WTC11 (cell line): ENCODE measurements around the gene ZDHHC11B. TPM values are rescaled to one million over a fixed set of nuclear protein-coding genes. Genes with fewer than 3 reads are reported as not detected.
"Not testable (repeated sequence)": the region's sequence is repeated elsewhere in the genome, so short reads cannot be mapped to it uniquely, and the experiment has no call there.

Experiments used
- ATAC-seq: fragments of 200-7000 bp; cut with Tn5 transposase; 2 replicates; pipeline ENCODE4 v1.10.0; 2021; ENCODE audit warnings: mild to moderate bottlenecking, moderate library complexity
- Bru-seq: library from RNA; stranded (reverse); fragments of 400-500 nt; gene quantifications from one replicate; lab custom pipeline; 2021; lab: Mats Ljungman, UMichigan
- CTCF ChIA-PET: fragments of 300-600 bp; sonication (Branson Sonifier 250); formaldehyde crosslinking; loops from one replicate; lab custom pipeline; 2021; ENCODE audit warnings: antibody characterized with exemption; lab: Charles Lee
- POLR2A ChIA-PET: fragments of 350-600 bp; sonication (Branson Sonifier 250); formaldehyde crosslinking; loops from one replicate; lab custom pipeline; 2021; ENCODE audit warnings: antibody characterized with exemption; lab: Charles Lee
- DNase-seq: peaks from one replicate; pipeline ENCODE4 v3.0.0; 2021; ENCODE audit warnings: low spot score
- H3K27ac Mint-ChIP-seq: 2 replicates; pipeline ENCODE4 v1.8.0; 2021; ENCODE audit warnings: mixed read lengths
- H3K27me3 Mint-ChIP-seq: 2 replicates; pipeline ENCODE4 v1.8.0; 2021; ENCODE audit warnings: low read depth, mild to moderate bottlenecking, moderate library complexity, mixed read lengths
- H3K36me3 Mint-ChIP-seq: 2 replicates; pipeline ENCODE4 v1.8.0; 2021; ENCODE audit warnings: mixed read lengths
- H3K4me1 Mint-ChIP-seq: 2 replicates; pipeline ENCODE4 v1.8.0; 2022; ENCODE audit warnings: mixed read lengths
- H3K4me3 Mint-ChIP-seq: 2 replicates; pipeline ENCODE4 v1.8.0; 2021; ENCODE audit warnings: mild to moderate bottlenecking, moderate library complexity, mixed read lengths
- H3K9me3 Mint-ChIP-seq: 2 replicates; pipeline ENCODE4 v1.8.0; 2021; ENCODE audit warnings: mixed read lengths
- AR ChIP-seq: fragments of 250-450 bp; sonication (Bioruptor Pico); IDR thresholded peaks from 2 replicates; pipeline ENCODE4 v1.9.0; 2021; ENCODE audit warnings: mild to moderate bottlenecking
- E2F4 ChIP-seq: sonication (generic); formaldehyde crosslinking; IDR thresholded peaks from 2 replicates; pipeline ENCODE4 v1.8.1; 2022; ENCODE audit warnings: low read depth, mild to moderate bottlenecking, moderate library complexity, missing genetic modification reagents, borderline replicate concordance
- FOXP1 ChIP-seq: sonication (generic); formaldehyde crosslinking; IDR thresholded peaks from 2 replicates; pipeline ENCODE4 v1.8.0; 2022; ENCODE audit warnings: missing genetic modification reagents, mild to moderate bottlenecking, moderate library complexity, borderline replicate concordance
- FOXP4 ChIP-seq: sonication (generic); formaldehyde crosslinking; IDR thresholded peaks from 2 replicates; pipeline ENCODE4 v1.8.0; 2022; ENCODE audit warnings: mild to moderate bottlenecking, missing genetic modification reagents
- IRF1 ChIP-seq: sonication (generic); formaldehyde crosslinking; IDR thresholded peaks from 2 replicates; pipeline ENCODE4 v1.8.0; 2023; ENCODE audit warnings: missing genetic modification reagents
- JUN ChIP-seq: sonication (generic); formaldehyde crosslinking; IDR thresholded peaks from 2 replicates; pipeline ENCODE4 v1.8.0; 2023; ENCODE audit warnings: mild to moderate bottlenecking, missing genetic modification reagents
- MAX ChIP-seq: sonication (generic); formaldehyde crosslinking; IDR thresholded peaks from 2 replicates; pipeline ENCODE4 v1.8.0; 2022; ENCODE audit warnings: mild to moderate bottlenecking, missing genetic modification reagents
- MYBL2 ChIP-seq: sonication (generic); formaldehyde crosslinking; IDR thresholded peaks from 2 replicates; pipeline ENCODE4 v1.8.1; 2023; ENCODE audit warnings: mild to moderate bottlenecking, moderate library complexity, missing genetic modification reagents
- NFATC4 ChIP-seq: fragments of 250-450 bp; sonication (Bioruptor Pico); IDR thresholded peaks from 2 replicates; pipeline ENCODE4 v1.9.0; 2021; ENCODE audit warnings: mild to moderate bottlenecking
- ZBTB43 ChIP-seq: sonication (generic); formaldehyde crosslinking; IDR thresholded peaks from 2 replicates; pipeline ENCODE4 v1.8.1; 2023; ENCODE audit warnings: mild to moderate bottlenecking, missing genetic modification reagents
- ZMAT4 ChIP-seq: fragments of 250-450 bp; sonication (Bioruptor Pico); IDR thresholded peaks from 2 replicates; pipeline ENCODE4 v1.9.0; 2021; ENCODE audit warnings: mild to moderate bottlenecking
- ZNF263 ChIP-seq: sonication (generic); formaldehyde crosslinking; IDR thresholded peaks from 2 replicates; pipeline ENCODE4 v1.8.1; 2022; ENCODE audit warnings: low read depth, mild to moderate bottlenecking, moderate library complexity, missing genetic modification reagents
- long read RNA-seq, 3 experiments: library from RNA in 1 of 3; library from capped mRNA in 1 of 3; library from polyadenylated mRNA in 1 of 3; unstranded in 2 of 3; stranded (forward) in 1 of 3; transcript quantifications; one replicate each; pipeline ENCODE4 v2.0.0, GENCODE V29; 2021
- total RNA-seq: library from RNA; stranded (reverse); gene quantifications from 3 replicates; pipeline ENCODE4 v1.2.3, GENCODE V29; 2021

ZDHHC11B gene
- total RNA-seq (2.3 to 4.4 TPM (median 3.1 TPM) in 3 replicates), Bru-seq, nascent RNA (percentile 31 among the genes with signal in this experiment)
- long read RNA-seq, experiment 1, partial matches to known transcripts = 0 of 3 reads
- long read RNA-seq, experiment 1, other reads (novel, unspliced or antisense) = 3 of 3 reads
- long read RNA-seq, experiment 2, partial matches to known transcripts = 0 of 1 reads
- long read RNA-seq, experiment 2, other reads (novel, unspliced or antisense) = 1 of 1 reads
- long read RNA-seq, experiment 3 = 0 reads

GRCh38 chr5:784428-785177, at the start of gene ZDHHC11B:
Gene ZDHHC11B, minus strand, starts transcription at chr5:784729. Its CDS starts 17,810 bp downstream, at chr5:766919.
- ATAC-seq = peak; percentile 71
- Mint-ChIP-seq H3K27me3 (peaks cover 26% of the 10 kb centered on the region), H3K9me3 (peaks cover 17% of the 10 kb centered on the region), H3K36me3 (peaks cover 15% of the 10 kb centered on the region)
- CTCF ChIA-PET = not testable (repeated sequence)
- 0 out of 2 replicates have a peak, but pooled peaks have one; percentile 11 for TF ChIP-seq FOXP4 (CRISPR knock-in tag)
- TF ChIP-seq MYBL2 (CRISPR knock-in tag) = 0 out of 2 replicates have a peak, but pooled peaks have one; percentile 3
- TF ChIP-seq FOXP1 (CRISPR knock-in tag) = peak; percentile 0; the same call in 1 of the 2 replicates
- TF ChIP-seq MAX = 0 out of 2 replicates have a peak, but pooled peaks have one; percentile 21
- TF ChIP-seq, all 79 proteins: peak for 4; not testable (repeated sequence) for 75
- POLR2A ChIA-PET, H3K27ac Mint-ChIP-seq, H3K4me1 Mint-ChIP-seq: not testable (repeated sequence)
- peak; percentile 90 for DNase-seq
- H3K4me3 Mint-ChIP-seq = peak within 1 kb of the TSS; percentile 60

- CTCF ChIA-PET, H3K4me1 Mint-ChIP-seq, H3K36me3 Mint-ChIP-seq, ATAC-seq, H3K4me3 Mint-ChIP-seq, H3K9me3 Mint-ChIP-seq, H3K27me3 Mint-ChIP-seq, H3K27ac Mint-ChIP-seq, POLR2A ChIA-PET, DNase-seq: not testable (repeated sequence)
These were observed 49.5 kb upstream of the ZDHHC11B start for GRCh38 chr5:834013-834412.

GRCh38 chr5:828194-828593, 43.7 kb upstream of the ZDHHC11B start:
- H3K4me1 Mint-ChIP-seq, H3K9me3 Mint-ChIP-seq, H3K27ac Mint-ChIP-seq, H3K27me3 Mint-ChIP-seq, DNase-seq, H3K4me3 Mint-ChIP-seq, CTCF ChIA-PET, ATAC-seq, POLR2A ChIA-PET: not testable (repeated sequence)
- peaks cover 16% of the 10 kb centered on the region for H3K36me3 Mint-ChIP-seq

GRCh38 chr5:825544-825943, 41.0 kb upstream of the ZDHHC11B start:
- H3K4me1 Mint-ChIP-seq, H3K27ac Mint-ChIP-seq, H3K9me3 Mint-ChIP-seq, POLR2A ChIA-PET, H3K4me3 Mint-ChIP-seq, H3K27me3 Mint-ChIP-seq, CTCF ChIA-PET: not testable (repeated sequence)
- H3K36me3 Mint-ChIP-seq = peaks cover 21% of the 10 kb centered on the region
- ATAC-seq (peak; percentile 91), DNase-seq (peak; percentile 45)

GRCh38 chr5:821504-821903, 37.0 kb upstream of the ZDHHC11B start:
- ATAC-seq = no peak
- TF ChIP-seq ZBTB43 (CRISPR knock-in tag) (no peak), IRF1 (CRISPR knock-in tag) (no peak), AR (CRISPR knock-in tag) (no peak), ZNF263 (CRISPR knock-in tag) (no peak), JUN (CRISPR knock-in tag) (no peak), ZMAT4 (CRISPR knock-in tag) (no peak), NFATC4 (CRISPR knock-in tag) (no peak), FOXP1 (CRISPR knock-in tag) (no peak), E2F4 (no peak)
- TF ChIP-seq, all 79 proteins: peak for 0

More at GRCh38 chr5:821504-821903, 37.0 kb upstream of the ZDHHC11B start:
- no peak overlapping the region for H3K4me3 Mint-ChIP-seq
- no peak for DNase-seq
- H3K27me3 Mint-ChIP-seq = no peaks in the 10 kb centered on the region; the same call in 1 of the 2 replicates
- H3K4me1 Mint-ChIP-seq = no peaks in the 10 kb centered on the region
- H3K9me3 Mint-ChIP-seq = no peaks in the 10 kb centered on the region
- peaks cover 16% of the 10 kb centered on the region for H3K36me3 Mint-ChIP-seq
- no peak overlapping the region for H3K27ac Mint-ChIP-seq
- ChIA-PET CTCF (no interaction called here), POLR2A (no interaction called here)
